Measurements from ENCODE around the gene CC2D2B. TPM values are rescaled to one million over a fixed set of nuclear protein-coding genes. Genes with fewer than 3 reads are reported as not detected.

The CC2D2B gene
- total RNA-seq, 4 donors from 2014 or later = 0.96 to 1.6 (median 1.1) TPM; not detected in 1

DNA sequence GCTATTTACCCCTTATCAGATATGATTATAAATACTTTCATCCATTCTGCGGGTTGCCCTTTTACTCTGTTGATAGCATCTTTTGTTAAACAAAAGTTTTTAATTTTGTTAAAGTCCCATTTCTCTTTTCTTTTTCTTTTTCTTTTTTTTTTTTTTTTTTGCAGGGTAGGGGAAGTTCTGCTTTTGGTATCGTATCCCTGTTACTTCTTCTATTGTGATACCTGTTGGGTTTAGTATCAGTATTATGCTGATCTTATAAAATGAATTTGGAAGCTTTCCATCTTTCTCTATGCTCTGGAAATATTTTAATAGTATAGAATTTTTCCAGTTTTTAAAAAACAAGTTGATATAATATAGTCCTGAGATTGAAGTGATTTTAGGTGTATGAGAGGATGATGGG lies 141.6 kb downstream of the CC2D2B start:
- WGBS, 2 donors (ENCODE audit: low coverage in 1 of 2) = 77 to 100% methylated on average over 1 to 2 of the region's 2 CpGs
- Histone ChIP-seq H3K9me3 (no peaks in the 10 kb centered on the region), H3K27me3 (no peaks in the 10 kb centered on the region), H3K36me3 (peaks cover 0 to 4% (median 0%) of the 10 kb centered on the region in 4 donors), H3K27ac (no peak overlapping the region), H3K4me3 (no peak overlapping the region), H3K4me1 (peaks cover 3 to 28% (median 12%) of the 10 kb centered on the region in 4 donors)
- intact Hi-C loops (cut with DNase I; ENCODE audit: low total_unique reads) = no loop called here
- no peak for TF ChIP-seq EP300 (IDR thresholded peaks at IDR 0.05; ENCODE audit: low read depth)
- TF ChIP-seq, protein P1, sequence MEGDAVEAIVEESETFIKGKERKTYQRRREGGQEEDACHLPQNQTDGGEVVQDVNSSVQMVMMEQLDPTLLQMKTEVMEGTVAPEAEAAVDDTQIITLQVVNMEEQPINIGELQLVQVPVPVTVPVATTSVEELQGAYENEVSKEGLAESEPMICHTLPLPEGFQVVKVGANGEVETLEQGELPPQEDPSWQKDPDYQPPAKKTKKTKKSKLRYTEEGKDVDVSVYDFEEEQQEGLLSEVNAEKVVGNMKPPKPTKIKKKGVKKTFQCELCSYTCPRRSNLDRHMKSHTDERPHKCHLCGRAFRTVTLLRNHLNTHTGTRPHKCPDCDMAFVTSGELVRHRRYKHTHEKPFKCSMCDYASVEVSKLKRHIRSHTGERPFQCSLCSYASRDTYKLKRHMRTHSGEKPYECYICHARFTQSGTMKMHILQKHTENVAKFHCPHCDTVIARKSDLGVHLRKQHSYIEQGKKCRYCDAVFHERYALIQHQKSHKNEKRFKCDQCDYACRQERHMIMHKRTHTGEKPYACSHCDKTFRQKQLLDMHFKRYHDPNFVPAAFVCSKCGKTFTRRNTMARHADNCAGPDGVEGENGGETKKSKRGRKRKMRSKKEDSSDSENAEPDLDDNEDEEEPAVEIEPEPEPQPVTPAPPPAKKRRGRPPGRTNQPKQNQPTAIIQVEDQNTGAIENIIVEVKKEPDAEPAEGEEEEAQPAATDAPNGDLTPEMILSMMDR (IDR thresholded peaks at IDR 0.05) = no peak
- TF ChIP-seq POLR2AphosphoS5 (IDR thresholded peaks at IDR 0.05) = no peak
- no peak for TF ChIP-seq POLR2A (IDR thresholded peaks at IDR 0.05)
- no peak for DNase-seq
- in situ Hi-C loops (cut with MboI; ENCODE audit: low pct_ligation_motif_present in 1 of 4, low pct_unique_long_range_greater_than_20kb in 1 of 4, low sequenced_read_pairs in 3 of 4) = no loop called here

DNA sequence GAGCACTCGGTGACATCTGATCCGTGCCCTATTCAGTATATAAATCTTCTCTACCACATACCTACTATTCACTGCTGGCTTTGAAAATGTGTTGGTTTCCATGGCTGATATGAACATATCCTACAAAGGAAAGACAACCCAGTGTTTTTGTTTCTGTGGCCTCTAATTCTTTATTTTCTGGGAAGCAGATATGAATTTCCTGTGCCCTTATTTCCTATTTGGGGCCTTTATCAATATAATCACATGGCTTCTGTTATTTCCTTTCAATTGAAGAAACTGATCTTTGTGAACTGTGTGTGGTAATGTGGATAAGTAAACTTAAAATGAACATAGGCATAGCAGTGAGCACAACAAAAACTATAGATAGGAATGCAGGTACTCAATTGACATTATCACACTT lies 146.2 kb downstream of the CC2D2B start:
- intact Hi-C loops (cut with DNase I; ENCODE audit: low total_unique reads) = no loop called here
- Histone ChIP-seq H3K4me3 (no peak overlapping the region), H3K36me3 (peaks cover 0 to 20% (median 10%) of the 10 kb centered on the region in 4 donors), H3K9me3 (no peaks in the 10 kb centered on the region), H3K27ac (no peak overlapping the region), H3K4me1 (no peaks in the 10 kb centered on the region), H3K27me3 (no peaks in the 10 kb centered on the region)
- in situ Hi-C loops (cut with MboI; ENCODE audit: low pct_ligation_motif_present in 1 of 4, low pct_unique_long_range_greater_than_20kb in 1 of 4, low sequenced_read_pairs in 3 of 4) = no loop called here
- TF ChIP-seq POLR2A (IDR thresholded peaks at IDR 0.05) (no peak), POLR2AphosphoS5 (IDR thresholded peaks at IDR 0.05) (no peak), EP300 (IDR thresholded peaks at IDR 0.05; ENCODE audit: low read depth) (no peak)
- TF ChIP-seq, protein P1 (IDR thresholded peaks at IDR 0.05) = no peak
- no peak for DNase-seq
- 89 to 94% methylated on average over 2 of the region's 2 CpGs for WGBS, 2 donors (ENCODE audit: low coverage in 1 of 2)

DNA sequence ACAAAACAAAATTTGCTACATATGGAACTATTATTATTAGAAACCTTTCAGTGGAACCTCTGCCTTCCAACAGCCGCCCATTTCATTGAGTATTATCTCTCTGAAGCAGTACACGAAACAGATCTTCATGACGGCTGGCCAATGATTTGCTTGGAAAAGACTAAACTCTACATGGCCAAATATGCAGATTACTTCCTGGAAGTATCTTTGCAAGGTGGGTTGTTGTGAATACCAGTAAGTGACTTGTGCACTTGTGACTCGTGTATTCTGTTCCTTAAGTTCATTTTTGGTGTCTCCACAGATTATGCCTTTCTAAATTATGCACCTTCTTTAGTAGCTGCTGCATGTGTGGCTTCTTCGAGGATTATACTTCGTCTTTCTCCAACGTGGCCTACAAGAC lies 149.0 kb downstream of the CC2D2B start:
- DNase-seq = no peak
- 95 to 96% methylated on average over 6 to 7 of the region's 7 CpGs for WGBS, 2 donors (ENCODE audit: low coverage in 1 of 2)
- H3K27ac ChIP-seq = no peak overlapping the region
- intact Hi-C loops (cut with DNase I; ENCODE audit: low total_unique reads) = no loop called here
- H3K9me3 ChIP-seq = no peaks in the 10 kb centered on the region
- H3K27me3 ChIP-seq = no peaks in the 10 kb centered on the region
- H3K36me3 ChIP-seq = peaks cover 0 to 23% (median 12%) of the 10 kb centered on the region in 4 donors
- no peaks in the 10 kb centered on the region for H3K4me1 ChIP-seq
- H3K4me3 ChIP-seq = no peak overlapping the region
- in situ Hi-C loops (cut with MboI; ENCODE audit: low pct_ligation_motif_present in 1 of 4, low pct_unique_long_range_greater_than_20kb in 1 of 4, low sequenced_read_pairs in 3 of 4) = no loop called here
- TF ChIP-seq, protein P1 (IDR thresholded peaks at IDR 0.05) = no peak
- TF ChIP-seq POLR2AphosphoS5 (IDR thresholded peaks at IDR 0.05) (no peak), POLR2A (IDR thresholded peaks at IDR 0.05) (no peak), EP300 (IDR thresholded peaks at IDR 0.05; ENCODE audit: low read depth) (no peak)

DNA sequence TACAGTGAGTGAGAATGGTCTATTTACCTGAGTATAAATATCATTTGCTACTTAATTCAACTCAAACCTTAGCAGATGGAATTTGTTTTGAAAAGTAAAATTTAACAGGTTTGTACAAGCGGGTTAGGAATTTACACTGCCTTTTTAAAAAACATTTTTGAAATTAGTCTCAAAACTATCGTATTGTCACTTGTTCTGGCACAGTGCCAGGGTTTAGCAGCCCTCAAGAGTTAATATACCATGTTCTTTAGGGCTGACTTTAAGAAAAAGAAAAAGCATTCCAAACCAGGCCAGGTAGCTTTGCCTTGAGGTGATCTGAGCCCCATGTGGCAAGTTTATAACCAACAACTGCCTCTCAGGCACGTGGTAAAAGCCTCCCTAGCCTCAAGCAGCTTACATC lies 153.5 kb downstream of the CC2D2B start:
- no peak overlapping the region for H3K4me3 ChIP-seq
- H3K4me1 ChIP-seq = no peaks in the 10 kb centered on the region
- in situ Hi-C loops (cut with MboI; ENCODE audit: low pct_ligation_motif_present in 1 of 4, low pct_unique_long_range_greater_than_20kb in 1 of 4, low sequenced_read_pairs in 3 of 4) (no loop called here), intact Hi-C loops (cut with DNase I; ENCODE audit: low total_unique reads) (no loop called here)
- no peak overlapping the region for H3K27ac ChIP-seq
- no peaks in the 10 kb centered on the region for H3K9me3 ChIP-seq
- no peaks in the 10 kb centered on the region for H3K27me3 ChIP-seq
- H3K36me3 ChIP-seq = peaks cover 0 to 23% (median 12%) of the 10 kb centered on the region in 4 donors
- WGBS, 2 donors (ENCODE audit: low coverage in 1 of 2) = 96 to 100% methylated on average over 2 to 3 of the region's 3 CpGs
- TF ChIP-seq, protein P1 (IDR thresholded peaks at IDR 0.05) = no peak
- TF ChIP-seq POLR2AphosphoS5 (IDR thresholded peaks at IDR 0.05) (no peak), EP300 (IDR thresholded peaks at IDR 0.05; ENCODE audit: low read depth) (no peak), POLR2A (IDR thresholded peaks at IDR 0.05) (no peak)
- DNase-seq = no peak
